Fibroblast of lung (primary cell): ENCODE measurements around the gene SORBS1. TPM values are rescaled to one million over a fixed set of nuclear protein-coding genes. Genes with fewer than 3 reads are reported as not detected.
A peak's percentile ranks its signal among the peaks of the same experiment; 100 is the strongest.

Experiments used
- DNase-seq, 2 donors: peaks; one replicate each; pipeline versions ENCODE4 v3.0.0 to v3.0.0-alpha.2; 2010; ENCODE audit warnings: low read depth in 2 of 2
- H2AFZ ChIP-seq: 2 replicates; pipeline ENCODE4 v1.5.1; 2012; ENCODE audit warnings: low read length, control low read depth, inconsistent platforms
- H3K27ac ChIP-seq: 2 replicates; pipeline ENCODE4 v1.5.1; 2011; ENCODE audit warnings: low read length, control low read depth; ENCODE audit not compliant: insufficient read depth
- H3K27me3 ChIP-seq: 2 replicates; pipeline ENCODE4 v1.5.1; 2011; ENCODE audit warnings: mild to moderate bottlenecking, low read length; ENCODE audit not compliant: control insufficient read depth, insufficient read depth
- H3K36me3 ChIP-seq: 2 replicates; pipeline ENCODE4 v1.5.1; 2011; ENCODE audit warnings: low read length; ENCODE audit not compliant: control insufficient read depth, insufficient read depth
- H3K4me1 ChIP-seq: 2 replicates; pipeline ENCODE4 v1.5.1; 2011; ENCODE audit warnings: low read length; ENCODE audit not compliant: control insufficient read depth, insufficient read depth; ENCODE audit errors: extremely low read depth
- H3K4me2 ChIP-seq: 2 replicates; pipeline ENCODE4 v1.5.1; 2011; ENCODE audit warnings: low read length, control low read depth; ENCODE audit not compliant: insufficient read depth; ENCODE audit errors: extremely low read depth
- H3K4me3 ChIP-seq, 4 experiments: fragments of 200-600 bp in 1 of 4; sonication (generic) in 1 of 4; replicated peaks in 1 of 4; 2 replicates each; pipeline ENCODE4 v1.5.1; 2011 to 2016; ENCODE audit warnings: low read length in 4 of 4, low read depth in 3 of 4, mild to moderate bottlenecking in 3 of 4, control low read depth in 2 of 4, inconsistent platforms in 1 of 4, mixed read lengths in 1 of 4; ENCODE audit not compliant: insufficient read depth in 1 of 4; ENCODE audit errors: control extremely low read depth in 1 of 4
- H3K79me2 ChIP-seq: 2 replicates; pipeline ENCODE4 v1.5.1; 2012; ENCODE audit warnings: mild to moderate bottlenecking, low read length, inconsistent platforms; ENCODE audit not compliant: control insufficient read depth, insufficient read depth
- H3K9ac ChIP-seq: 2 replicates; pipeline ENCODE4 v1.5.1; 2011; ENCODE audit warnings: mild to moderate bottlenecking, low read length, control low read depth; ENCODE audit not compliant: insufficient read depth
- H3K9me3 ChIP-seq: 2 replicates; pipeline ENCODE4 v1.5.1; 2012; ENCODE audit warnings: low read depth, low read length; ENCODE audit not compliant: control insufficient read depth, insufficient read depth
- H4K20me1 ChIP-seq: 2 replicates; pipeline ENCODE4 v1.5.1; 2011; ENCODE audit warnings: low read length; ENCODE audit not compliant: control insufficient read depth, insufficient read depth; ENCODE audit errors: extremely low read depth
- EZH2 ChIP-seq: IDR thresholded peaks from 2 replicates; pipeline ENCODE4 v1.5.1; 2012; ENCODE audit warnings: low read length, control low read depth, mild to moderate bottlenecking; ENCODE audit errors: missing control alignments
- polyA plus RNA-seq, 2 donors: library from polyadenylated mRNA; depleted of rRNA in 1 of 2; stranded (reverse) in 1 of 2; unstranded in 1 of 2; fragments of >200 nt; gene quantifications; 2 replicates each; pipeline ENCODE4 v1.2.1, GENCODE V29; 2011 to 2012; ENCODE audit warnings: missing spikeins in 1 of 2
- total RNA-seq: library from RNA; depleted of rRNA; stranded (reverse); fragments of >200 nt; gene quantifications from 2 replicates; pipeline ENCODE4 v1.2.1, GENCODE V29; 2014
- TF ChIP-seq, protein P1 (sequence below), 2 donors: IDR thresholded peaks in 1 of 2; conservative IDR thresholded peaks in 1 of 2; 1 replicate in 1 of 2; 2 replicates in 1 of 2; pipeline ENCODE4 v1.5.1; 2011 to 2012; ENCODE audit warnings: low read length in 2 of 2, control low read depth in 1 of 2, inconsistent platforms in 1 of 2, low read depth in 1 of 2, mild to moderate bottlenecking in 1 of 2

Gene SORBS1
- total and polyA plus RNA-seq, 2 donors (not counting 1 experiment from before 2014, with no cell fraction given) = 0.33 to 0.50 TPM

DNA sequence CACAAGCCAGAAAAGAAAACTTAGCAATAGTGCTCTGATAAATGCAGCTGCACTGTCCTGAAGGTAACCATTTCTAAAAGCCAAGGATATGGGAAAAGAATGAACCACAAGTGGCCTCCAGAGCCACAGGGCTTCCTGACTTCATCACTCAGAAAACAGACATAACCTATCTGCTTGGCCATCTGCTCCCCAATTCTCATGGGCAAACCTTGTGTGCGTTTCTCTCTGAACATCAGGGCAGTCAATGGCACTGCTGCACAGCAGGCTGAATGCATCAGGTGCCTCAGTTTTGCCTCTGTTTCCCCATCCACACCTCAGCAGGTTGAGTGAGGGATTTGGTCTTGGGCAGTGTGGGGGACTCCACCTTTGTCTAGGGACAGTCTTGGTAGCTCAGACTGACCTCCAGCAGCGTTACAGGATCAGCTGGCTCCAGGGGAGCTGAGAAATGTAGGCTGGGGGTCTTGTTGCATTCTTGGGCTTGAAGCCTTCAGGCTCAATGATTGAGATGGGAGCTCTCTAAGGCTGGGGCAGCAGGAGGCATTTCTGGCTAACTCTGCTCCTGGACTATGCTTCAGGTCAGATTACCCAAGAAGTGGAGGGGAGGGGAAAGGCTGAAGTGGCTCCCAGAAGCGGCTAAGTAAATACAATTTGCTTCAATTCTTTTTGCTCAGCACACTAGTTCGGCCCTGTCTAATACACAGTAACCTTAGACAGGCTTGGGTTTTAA, 246.8 kb downstream of the SORBS1 start:
- no peak for DNase-seq
- TF ChIP-seq EZH2 = no peak
- TF ChIP-seq, protein P1, sequence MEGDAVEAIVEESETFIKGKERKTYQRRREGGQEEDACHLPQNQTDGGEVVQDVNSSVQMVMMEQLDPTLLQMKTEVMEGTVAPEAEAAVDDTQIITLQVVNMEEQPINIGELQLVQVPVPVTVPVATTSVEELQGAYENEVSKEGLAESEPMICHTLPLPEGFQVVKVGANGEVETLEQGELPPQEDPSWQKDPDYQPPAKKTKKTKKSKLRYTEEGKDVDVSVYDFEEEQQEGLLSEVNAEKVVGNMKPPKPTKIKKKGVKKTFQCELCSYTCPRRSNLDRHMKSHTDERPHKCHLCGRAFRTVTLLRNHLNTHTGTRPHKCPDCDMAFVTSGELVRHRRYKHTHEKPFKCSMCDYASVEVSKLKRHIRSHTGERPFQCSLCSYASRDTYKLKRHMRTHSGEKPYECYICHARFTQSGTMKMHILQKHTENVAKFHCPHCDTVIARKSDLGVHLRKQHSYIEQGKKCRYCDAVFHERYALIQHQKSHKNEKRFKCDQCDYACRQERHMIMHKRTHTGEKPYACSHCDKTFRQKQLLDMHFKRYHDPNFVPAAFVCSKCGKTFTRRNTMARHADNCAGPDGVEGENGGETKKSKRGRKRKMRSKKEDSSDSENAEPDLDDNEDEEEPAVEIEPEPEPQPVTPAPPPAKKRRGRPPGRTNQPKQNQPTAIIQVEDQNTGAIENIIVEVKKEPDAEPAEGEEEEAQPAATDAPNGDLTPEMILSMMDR (conservative IDR thresholded peaks at IDR 0.05 in 1 of 2, IDR thresholded peaks at IDR 0.05 in 1 of 2; ENCODE audit: low read depth in 1 of 2, low read length in 2 of 2) = no peak
- no peak overlapping the region for H3K27ac ChIP-seq
- H2AFZ ChIP-seq = no peak overlapping the region
- no peak overlapping the region for H3K9ac ChIP-seq
- no peaks in the 10 kb centered on the region for H3K27me3 ChIP-seq
- no peaks in the 10 kb centered on the region for H3K9me3 ChIP-seq
- H3K36me3 ChIP-seq = no peaks in the 10 kb centered on the region
- no peaks in the 10 kb centered on the region for H3K79me2 ChIP-seq
- H3K4me3 ChIP-seq = no peak overlapping the region
- no peak overlapping the region for H3K4me2 ChIP-seq
- no peaks in the 10 kb centered on the region for H4K20me1 ChIP-seq
- H3K4me1 ChIP-seq = no peaks in the 10 kb centered on the region

- TF ChIP-seq EZH2 = no peak
- TF ChIP-seq, protein P1 (conservative IDR thresholded peaks at IDR 0.05 in 1 of 2, IDR thresholded peaks at IDR 0.05 in 1 of 2; ENCODE audit: low read depth in 1 of 2, low read length in 2 of 2) = no peak
- H3K27me3 ChIP-seq = no peaks in the 10 kb centered on the region
- H3K4me2 ChIP-seq = no peak overlapping the region
- H3K36me3 ChIP-seq = no peaks in the 10 kb centered on the region
- H3K9me3 ChIP-seq = no peaks in the 10 kb centered on the region
- H3K27ac ChIP-seq = no peak overlapping the region
- no peak overlapping the region for H2AFZ ChIP-seq
- no peaks in the 10 kb centered on the region for H3K79me2 ChIP-seq
- no peak for DNase-seq
- no peak overlapping the region for H3K9ac ChIP-seq
- no peaks in the 10 kb centered on the region for H4K20me1 ChIP-seq
- H3K4me3 ChIP-seq = no peak overlapping the region
- peaks cover 6% of the 10 kb centered on the region for H3K4me1 ChIP-seq
Measured at GRCh38 chr10:95312986-95313495, 248.1 kb downstream of the SORBS1 start.

GRCh38 chr10:95312257-95312656, 248.9 kb downstream of the SORBS1 start:
- no peaks in the 10 kb centered on the region for H3K27me3 ChIP-seq
- TF ChIP-seq EZH2 = no peak
- TF ChIP-seq, protein P1 (conservative IDR thresholded peaks at IDR 0.05 in 1 of 2, IDR thresholded peaks at IDR 0.05 in 1 of 2; ENCODE audit: low read depth in 1 of 2, low read length in 2 of 2) = no peak
- H3K9ac ChIP-seq = no peak overlapping the region
- no peaks in the 10 kb centered on the region for H3K36me3 ChIP-seq
- DNase-seq = peak in 1 of 2 donors; percentile 47
- H3K4me1 ChIP-seq = peaks cover 8% of the 10 kb centered on the region
- H2AFZ ChIP-seq = no peak overlapping the region
- H3K79me2 ChIP-seq = no peaks in the 10 kb centered on the region
- no peak overlapping the region for H3K4me3 ChIP-seq
- no peaks in the 10 kb centered on the region for H4K20me1 ChIP-seq
- H3K4me2 ChIP-seq = no peak overlapping the region
- no peak overlapping the region for H3K27ac ChIP-seq
- no peaks in the 10 kb centered on the region for H3K9me3 ChIP-seq
